NCI-H2107 treated with DMSO at 0.1 percent for 48 hours (cell line): ENCODE measurements around the gene CHMP1B.

Experiments used
- DNase-seq: peaks from one replicate; lab custom pipeline; 2025; ENCODE audit not compliant: unreplicated experiment; lab: John Stamatoyannopoulos, UW

Gene CHMP1B, protein sequence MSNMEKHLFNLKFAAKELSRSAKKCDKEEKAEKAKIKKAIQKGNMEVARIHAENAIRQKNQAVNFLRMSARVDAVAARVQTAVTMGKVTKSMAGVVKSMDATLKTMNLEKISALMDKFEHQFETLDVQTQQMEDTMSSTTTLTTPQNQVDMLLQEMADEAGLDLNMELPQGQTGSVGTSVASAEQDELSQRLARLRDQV

DNA sequence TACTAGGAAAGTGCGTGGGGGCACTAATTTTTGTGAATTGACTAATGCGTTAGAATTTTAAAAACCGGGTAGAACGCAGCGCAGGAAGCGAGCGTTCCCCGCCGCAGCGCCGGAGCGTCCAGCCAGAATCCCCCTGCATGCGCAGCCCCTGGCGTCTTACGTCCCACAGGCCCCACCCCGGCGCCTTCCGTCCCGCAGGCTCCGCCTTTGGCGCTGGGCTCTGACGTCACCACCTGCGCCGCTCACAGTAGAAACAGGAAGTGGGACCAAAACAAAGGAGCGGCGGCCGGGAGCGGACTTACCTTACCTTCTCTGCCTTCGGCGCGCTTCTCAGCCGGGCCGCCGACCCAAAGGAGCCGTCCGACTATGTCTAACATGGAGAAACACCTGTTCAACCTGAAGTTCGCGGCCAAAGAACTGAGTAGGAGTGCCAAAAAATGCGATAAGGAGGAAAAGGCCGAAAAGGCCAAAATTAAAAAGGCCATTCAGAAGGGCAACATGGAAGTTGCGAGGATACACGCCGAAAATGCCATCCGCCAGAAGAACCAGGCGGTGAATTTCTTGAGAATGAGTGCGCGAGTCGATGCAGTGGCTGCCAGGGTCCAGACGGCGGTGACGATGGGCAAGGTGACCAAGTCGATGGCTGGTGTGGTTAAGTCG lies at the start of gene CHMP1B:
Gene CHMP1B, plus strand, starts transcription at position 268 of the 660 bp plus-strand sequence. Its CDS starts 99 bp downstream, at position 367.
- DNase-seq = peak; percentile 41

DNA sequence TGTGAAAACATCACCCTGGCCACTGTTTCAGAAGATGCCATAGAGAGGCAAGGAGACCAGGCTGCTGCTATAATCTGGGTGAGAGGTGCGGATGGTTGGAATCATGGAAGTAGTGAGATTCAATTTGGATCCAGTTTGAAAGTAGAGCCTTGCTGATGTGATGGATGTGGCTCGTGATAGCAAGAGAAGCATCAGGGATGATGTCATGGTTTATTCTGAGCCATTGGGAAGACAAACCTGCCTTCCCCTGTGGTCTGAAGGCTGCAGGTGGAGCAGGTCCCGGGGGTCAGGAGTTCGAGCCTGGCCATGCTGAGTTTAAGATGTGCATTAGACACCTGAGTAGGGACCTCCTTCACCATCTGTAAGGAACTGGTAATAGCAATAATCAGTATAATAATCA lies 49.6 kb upstream of the CHMP1B start:
- DNase-seq = no peak

GRCh38 chr18:11802158-11802557 lies 49.1 kb upstream of the CHMP1B start:
- no peak for DNase-seq

DNA sequence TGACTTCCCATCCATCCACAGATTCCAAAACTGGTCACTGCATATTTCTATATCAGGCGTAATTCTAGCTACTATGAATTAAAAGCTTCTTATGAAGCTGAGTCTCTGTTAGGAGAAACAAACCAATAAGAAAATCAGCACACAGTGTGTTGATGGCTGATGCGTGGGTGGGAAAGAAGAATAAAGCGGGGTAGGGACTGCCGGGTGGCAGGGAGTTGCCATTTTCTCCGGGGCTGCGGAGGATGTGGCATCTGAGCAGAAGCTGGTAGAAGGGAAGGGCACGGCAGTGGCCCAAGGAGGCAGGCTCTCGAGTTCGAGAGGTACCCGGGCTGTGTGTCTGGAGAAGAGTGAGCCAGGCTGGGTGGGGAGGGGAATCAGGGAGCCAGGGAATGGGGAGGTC lies 48.6 kb upstream of the CHMP1B start:
- no peak for DNase-seq

- no peak for DNase-seq
Observed at GRCh38 chr18:11807233-11807632, 44.0 kb upstream of the CHMP1B start.

GRCh38 chr18:11808001-11808855 lies 43.0 kb upstream of the CHMP1B start:
- no peak for DNase-seq

GRCh38 chr18:11809895-11810294 lies 41.3 kb upstream of the CHMP1B start:
- DNase-seq = no peak

GRCh38 chr18:11810379-11810778 lies 40.8 kb upstream of the CHMP1B start:
- DNase-seq = no peak

- DNase-seq = no peak
Observed at GRCh38 chr18:11811009-11811408, 40.2 kb upstream of the CHMP1B start.

DNA sequence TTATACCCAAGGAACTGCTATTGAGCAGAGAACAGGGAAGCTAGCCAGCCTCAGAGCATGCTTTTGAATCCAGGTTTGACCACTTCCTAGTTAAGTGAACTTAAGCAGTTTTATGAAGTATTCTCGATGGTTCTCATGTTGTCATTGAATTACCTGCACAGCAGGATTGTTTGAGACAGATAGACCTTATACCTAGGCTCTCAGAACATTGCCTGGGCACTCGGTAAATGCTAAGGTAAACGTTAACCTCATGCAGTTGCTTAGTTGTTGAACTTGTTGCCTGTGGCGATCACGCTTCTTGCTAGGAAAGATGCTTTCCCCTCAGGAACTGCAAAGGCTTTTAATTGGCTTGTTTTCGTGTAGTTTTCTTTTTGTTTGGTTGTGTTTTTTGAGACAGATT lies 34.0 kb upstream of the CHMP1B start:
- no peak for DNase-seq

- DNase-seq = no peak
Observed at GRCh38 chr18:11818486-11819203, 32.6 kb upstream of the CHMP1B start.

DNA sequence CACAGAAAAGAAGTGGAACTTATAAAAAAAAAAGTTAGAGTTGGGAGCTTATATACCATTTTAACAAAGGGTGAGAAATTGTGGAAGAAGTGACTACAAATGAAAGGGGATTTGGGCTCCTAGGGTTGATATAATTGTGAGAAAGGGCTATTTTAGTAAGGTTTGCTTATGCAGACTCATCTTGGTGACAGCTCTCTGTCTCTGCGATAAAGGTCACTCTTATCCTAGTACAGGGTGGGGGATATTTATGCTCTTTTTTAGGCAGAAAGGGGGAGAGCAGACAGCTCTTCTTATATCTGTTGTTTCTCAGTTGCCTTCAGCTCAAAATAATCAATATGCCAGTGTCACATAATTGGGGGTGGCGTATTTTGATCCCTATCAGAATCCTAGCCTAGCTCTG lies 31.3 kb upstream of the CHMP1B start:
- DNase-seq = no peak

- DNase-seq = no peak
Observed at GRCh38 chr18:11820697-11821096, 30.5 kb upstream of the CHMP1B start.

DNA sequence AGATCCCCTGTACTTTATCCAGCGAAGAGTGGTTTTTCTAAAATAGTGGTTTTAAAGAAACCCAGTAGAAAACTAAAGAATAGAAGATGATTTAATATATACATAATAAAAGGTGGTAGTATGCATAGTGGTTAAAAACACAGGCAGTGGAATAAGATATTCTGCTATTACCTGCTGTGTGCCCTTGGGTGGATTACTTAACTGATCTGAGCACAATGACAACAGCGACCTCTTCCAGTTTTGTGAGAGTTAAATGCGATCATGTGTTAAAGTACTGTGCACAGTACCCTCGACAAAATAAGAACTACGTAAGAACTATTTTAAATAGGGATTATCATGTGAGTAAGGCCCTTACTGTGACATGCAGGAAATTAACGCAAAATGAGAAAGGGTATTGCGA lies 30.0 kb upstream of the CHMP1B start:
- no peak for DNase-seq

DNA sequence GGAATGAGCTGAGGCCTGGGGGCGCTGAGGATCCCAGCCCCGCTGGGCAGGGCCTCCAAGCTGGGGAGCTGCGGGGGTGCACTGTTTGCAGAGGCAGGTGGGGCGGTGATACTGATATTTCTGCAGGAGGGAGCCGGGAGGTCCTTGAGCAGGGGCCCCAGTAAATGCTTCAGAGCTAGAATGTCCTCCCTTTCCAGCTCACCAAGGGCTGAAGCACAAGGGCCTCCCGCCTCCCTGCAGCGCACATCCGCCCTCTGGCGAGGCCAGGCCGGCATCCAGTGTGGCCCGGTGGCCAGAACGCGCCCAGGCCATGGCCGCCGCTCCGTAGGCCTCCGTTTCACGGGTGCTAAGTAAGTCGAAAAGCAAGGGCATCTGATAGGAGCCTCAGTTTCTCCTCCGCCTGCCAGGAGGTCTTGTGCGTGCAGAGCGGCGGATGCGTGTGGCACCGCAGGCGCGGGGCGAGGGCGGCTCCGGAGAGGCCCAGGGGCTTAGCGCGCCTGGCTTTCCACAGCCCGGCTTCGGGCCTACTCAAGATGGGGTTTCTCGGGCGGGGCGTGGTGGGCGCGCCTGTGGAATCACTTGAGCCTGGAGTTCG lies 29.5 kb upstream of the CHMP1B start:
- DNase-seq = no peak

GRCh38 chr18:11823545-11823944 lies 27.7 kb upstream of the CHMP1B start:
- DNase-seq = no peak

- no peak for DNase-seq
Observed at GRCh38 chr18:11826836-11827235, 24.4 kb upstream of the CHMP1B start.

GRCh38 chr18:11828786-11829432 lies 22.3 kb upstream of the CHMP1B start:
- no peak for DNase-seq

DNA sequence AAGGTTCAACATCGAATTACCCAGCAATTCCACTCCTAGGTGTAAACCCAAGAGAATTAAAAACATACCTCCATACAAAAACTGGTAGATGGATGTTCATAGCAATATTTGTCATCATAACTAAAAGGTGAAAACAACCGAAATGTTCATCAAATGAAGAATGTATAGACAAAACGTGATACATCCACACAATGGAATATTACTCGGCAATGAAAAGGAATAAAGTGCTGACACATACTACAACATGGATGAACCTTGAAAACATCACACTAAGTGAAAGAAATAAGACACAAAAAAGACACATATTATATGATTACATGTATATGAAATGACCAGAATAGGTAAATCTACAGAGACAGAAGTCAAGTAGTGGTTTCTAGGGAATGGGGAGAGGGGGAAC lies 20.6 kb upstream of the CHMP1B start:
- no peak for DNase-seq

GRCh38 chr18:11831921-11832320 lies 19.3 kb upstream of the CHMP1B start:
- DNase-seq = no peak

DNA sequence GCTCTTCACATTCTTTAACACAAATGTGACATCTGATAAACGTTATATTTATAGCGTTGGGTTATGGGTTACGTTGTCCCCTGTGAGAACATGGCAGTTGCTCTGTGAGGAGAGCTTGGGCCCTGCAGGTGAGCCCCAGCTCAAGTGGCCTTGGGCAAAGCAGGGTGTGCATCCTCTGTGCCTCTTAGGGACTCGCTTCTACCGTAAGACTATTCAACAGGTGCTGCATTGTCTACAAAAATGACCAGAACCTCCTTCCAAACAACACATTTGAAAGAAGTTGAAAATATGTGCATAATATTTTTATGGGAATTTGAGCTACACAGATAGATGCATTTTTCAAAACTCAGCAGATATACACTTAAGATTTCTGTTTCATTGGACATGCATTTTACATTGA lies 16.4 kb upstream of the CHMP1B start:
- DNase-seq = no peak
